Measurements from ENCODE around the gene ODC1. TPM values are rescaled to one million over a fixed set of nuclear protein-coding genes. Genes with fewer than 3 reads are reported as not detected.

The ODC1 gene
- total RNA-seq, 1 experiment from 2014 or later, result 62.3 TPM

DNA sequence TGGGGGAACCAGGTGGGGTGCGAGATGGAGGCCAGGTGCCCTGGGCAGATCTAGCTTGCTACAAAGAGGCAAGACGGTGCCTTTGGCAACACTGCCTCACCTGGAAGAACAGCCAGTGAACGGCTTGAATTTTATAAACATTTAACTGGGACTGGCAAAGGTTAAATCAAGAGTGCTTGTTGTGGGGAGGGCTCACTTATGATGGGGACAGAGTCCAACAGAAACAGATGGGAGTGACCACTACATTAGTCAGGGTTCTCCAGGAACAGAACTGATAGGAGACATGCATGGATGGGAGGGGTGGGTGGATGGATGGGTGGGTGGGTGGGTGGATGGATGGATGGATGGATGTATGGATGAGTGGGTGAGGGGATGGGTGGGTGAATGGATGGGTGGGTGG is 19.2 kb downstream of the ODC1 start:
- in situ Hi-C loops (cut with HindIII; ENCODE audit: low pct_unique_long_range_greater_than_20kb, low sequenced_read_pairs), result no loop called here
- DNase-seq (ENCODE audit: low read depth, low spot score), result no peak

DNA sequence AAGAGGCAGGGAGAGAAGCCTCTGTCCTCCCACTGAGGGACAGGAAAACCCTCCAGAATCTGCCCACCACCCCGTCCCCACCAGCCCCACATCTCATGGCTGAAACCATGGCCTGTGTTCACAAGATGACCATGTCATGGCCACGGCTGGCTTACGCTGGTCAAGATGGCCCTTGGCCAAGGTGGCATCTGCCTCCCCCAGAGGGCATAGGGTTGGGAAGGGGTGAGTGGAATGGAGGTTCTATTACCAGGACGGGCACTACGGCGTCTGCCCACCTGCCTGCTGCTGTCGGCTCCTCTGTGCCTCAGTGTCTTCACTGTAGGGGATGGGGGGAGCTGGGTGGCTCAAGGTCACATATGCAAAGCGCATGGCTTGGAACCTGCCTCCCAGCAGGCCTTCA is 19.8 kb downstream of the ODC1 start:
- DNase-seq (ENCODE audit: low read depth, low spot score), result no peak
- in situ Hi-C loops (cut with HindIII; ENCODE audit: low pct_unique_long_range_greater_than_20kb, low sequenced_read_pairs), result no loop called here

- DNase-seq (ENCODE audit: low read depth, low spot score), result no peak
- in situ Hi-C loops (cut with HindIII; ENCODE audit: low pct_unique_long_range_greater_than_20kb, low sequenced_read_pairs), result no loop called here
These were observed 20.5 kb downstream of the ODC1 start for GRCh38 chr2:10427618-10427949.

GRCh38 chr2:10426726-10427617 is 21.2 kb downstream of the ODC1 start:
- DNase-seq (ENCODE audit: low read depth, low spot score), result no peak
- in situ Hi-C loops (cut with HindIII; ENCODE audit: low pct_unique_long_range_greater_than_20kb, low sequenced_read_pairs), result no loop called here

GRCh38 chr2:10425699-10426098 is 22.4 kb downstream of the ODC1 start:
- DNase-seq (ENCODE audit: low read depth, low spot score), result no peak
- in situ Hi-C loops (cut with HindIII; ENCODE audit: low pct_unique_long_range_greater_than_20kb, low sequenced_read_pairs), result no loop called here

- no peak for DNase-seq (ENCODE audit: low read depth, low spot score)
- in situ Hi-C loops (cut with HindIII; ENCODE audit: low pct_unique_long_range_greater_than_20kb, low sequenced_read_pairs), result no loop called here
These were observed 23.1 kb downstream of the ODC1 start for GRCh38 chr2:10424916-10425505.

DNA sequence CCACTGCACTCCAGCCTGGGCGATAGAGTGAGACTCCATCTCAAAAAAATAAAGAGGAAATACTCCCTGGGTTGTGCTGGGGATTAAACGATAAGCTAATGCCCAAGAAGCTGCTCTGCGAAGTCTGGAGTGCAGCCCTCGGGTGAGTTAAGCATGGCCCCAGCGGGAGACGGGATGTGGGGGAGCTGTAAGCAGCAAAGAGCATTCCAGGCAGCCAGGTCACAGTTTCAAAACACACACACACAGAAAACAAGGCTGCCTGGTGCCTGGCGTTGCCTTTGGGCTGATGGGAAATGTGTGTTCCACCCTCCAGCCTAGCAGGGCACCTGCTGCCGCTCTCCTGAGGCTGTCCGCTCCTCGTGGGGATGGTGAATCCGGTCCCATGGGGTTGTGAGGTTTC is 24.1 kb downstream of the ODC1 start:
- no peak for DNase-seq (ENCODE audit: low read depth, low spot score)
- in situ Hi-C loops (cut with HindIII; ENCODE audit: low pct_unique_long_range_greater_than_20kb, low sequenced_read_pairs), result no loop called here

DNA sequence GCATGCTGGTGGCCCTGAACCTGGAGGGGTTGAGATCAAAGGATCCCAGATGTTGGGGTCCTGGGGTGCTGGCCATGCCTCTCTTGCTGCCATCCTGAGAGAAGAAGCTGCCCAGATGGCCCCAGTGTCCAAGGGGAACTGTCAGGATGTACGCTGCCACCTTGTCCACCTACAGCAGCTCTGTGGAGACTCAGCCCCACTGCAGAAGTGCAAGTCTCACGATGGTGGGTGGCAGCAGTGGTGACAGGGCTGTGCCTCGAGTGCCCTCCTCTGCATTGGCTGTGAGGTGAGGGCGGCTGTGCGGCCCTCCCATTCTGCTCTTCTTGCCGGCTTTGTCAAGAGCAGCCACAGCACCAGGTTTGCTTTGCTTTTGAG is 24.7 kb downstream of the ODC1 start:
- in situ Hi-C loops (cut with HindIII; ENCODE audit: low pct_unique_long_range_greater_than_20kb, low sequenced_read_pairs), result no loop called here

DNA sequence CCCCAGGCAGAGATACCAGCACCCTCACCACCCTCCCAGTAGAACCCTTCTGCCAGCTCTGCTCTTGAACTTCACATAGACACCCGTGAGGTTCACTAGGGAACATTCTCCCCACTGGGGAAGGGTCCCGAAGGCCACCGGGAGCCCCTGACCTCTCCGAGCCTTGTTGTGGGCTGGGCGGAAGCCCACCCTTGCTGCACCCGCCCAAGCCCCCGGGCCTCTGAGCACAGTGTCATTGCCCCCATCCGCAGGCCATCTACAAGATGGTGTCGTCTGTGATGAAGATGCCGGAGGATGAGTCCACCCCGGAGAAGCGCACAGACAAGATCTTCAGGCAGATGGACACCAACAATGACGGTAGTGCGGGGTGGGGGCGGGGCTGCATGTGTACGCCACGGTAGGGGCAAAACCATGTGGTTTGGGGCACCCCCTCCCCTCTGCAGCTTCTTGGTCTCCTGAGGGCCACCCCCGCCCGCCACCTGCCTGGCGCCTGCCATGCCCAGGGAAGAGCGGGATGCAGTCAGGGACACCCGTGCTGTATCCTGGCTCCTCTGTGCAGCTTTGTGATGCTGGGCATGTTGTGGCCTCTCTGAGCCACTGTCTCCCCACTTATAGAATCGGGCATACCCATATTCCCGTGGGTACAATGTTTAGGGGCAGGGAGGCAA is 25.3 kb downstream of the ODC1 start:
- in situ Hi-C loops (cut with HindIII; ENCODE audit: low pct_unique_long_range_greater_than_20kb, low sequenced_read_pairs), result no loop called here
- DNase-seq (ENCODE audit: low read depth, low spot score), result no peak

More for the DNA sequence above, 24.7 kb downstream of the ODC1 start:
- DNase-seq (ENCODE audit: low read depth, low spot score), result no peak

DNA sequence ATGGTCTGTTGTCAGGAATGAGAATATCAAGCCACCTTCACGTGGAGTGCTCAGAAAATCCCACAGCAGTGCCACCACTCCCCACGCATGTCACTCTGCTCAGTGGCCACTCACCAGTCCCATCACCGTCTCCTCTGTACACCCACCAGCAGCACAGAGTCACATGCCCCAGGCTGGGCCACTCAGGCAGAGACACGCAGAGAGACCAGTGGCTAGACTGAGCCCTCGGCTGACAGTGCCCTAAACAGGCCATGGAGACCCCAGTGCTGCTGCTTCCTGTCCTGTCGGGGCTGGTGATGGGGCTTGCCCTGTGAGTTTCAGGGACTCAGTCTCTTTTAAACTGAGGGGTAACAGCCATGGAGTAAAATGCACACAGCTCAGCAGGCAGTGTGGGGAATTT is 25.9 kb downstream of the ODC1 start:
- in situ Hi-C loops (cut with HindIII; ENCODE audit: low pct_unique_long_range_greater_than_20kb, low sequenced_read_pairs), result no loop called here
- no peak for DNase-seq (ENCODE audit: low read depth, low spot score)

- in situ Hi-C loops (cut with HindIII; ENCODE audit: low pct_unique_long_range_greater_than_20kb, low sequenced_read_pairs), result no loop called here
- no peak for DNase-seq (ENCODE audit: low read depth, low spot score)
These were observed 28.4 kb downstream of the ODC1 start for GRCh38 chr2:10419553-10420257.

DNA sequence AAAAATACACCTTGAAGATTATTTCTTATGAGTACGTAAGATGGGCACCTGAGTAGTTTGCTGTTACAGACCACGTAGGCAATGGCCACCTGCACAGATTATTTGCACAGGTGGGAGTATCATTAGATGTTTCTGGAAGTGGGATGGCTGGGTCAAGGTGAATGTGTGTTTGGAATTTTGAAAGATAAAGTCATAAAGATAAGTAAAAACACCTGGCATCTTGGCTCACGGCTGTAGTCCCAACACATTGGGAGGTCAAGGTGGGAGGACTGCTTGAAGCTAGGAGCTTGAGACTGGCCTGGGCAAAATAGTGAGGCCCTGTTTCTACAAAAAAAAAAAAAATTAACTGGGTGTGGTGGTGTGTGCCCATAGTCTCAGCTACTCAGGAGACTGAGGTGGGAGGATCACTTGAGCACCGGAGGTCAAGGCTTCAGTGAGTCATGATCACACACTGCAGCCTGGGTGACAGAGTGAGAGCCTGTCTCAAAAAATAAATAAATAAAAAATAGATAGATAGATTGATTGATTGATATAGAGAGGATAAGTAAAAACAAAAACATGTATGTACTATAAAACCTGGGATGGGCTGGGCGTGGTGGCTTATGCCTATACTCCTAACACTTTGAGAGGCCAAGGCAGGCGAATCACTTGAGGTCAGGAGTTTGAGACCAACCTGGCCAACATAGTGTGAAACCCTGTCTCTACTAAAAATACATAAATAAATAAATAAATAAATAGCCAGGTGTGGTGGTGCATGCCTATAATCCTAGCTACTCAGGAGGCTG is 30.4 kb downstream of the ODC1 start:
- no peak for DNase-seq (ENCODE audit: low read depth, low spot score)
- in situ Hi-C loops (cut with HindIII; ENCODE audit: low pct_unique_long_range_greater_than_20kb, low sequenced_read_pairs), result no loop called here

DNA sequence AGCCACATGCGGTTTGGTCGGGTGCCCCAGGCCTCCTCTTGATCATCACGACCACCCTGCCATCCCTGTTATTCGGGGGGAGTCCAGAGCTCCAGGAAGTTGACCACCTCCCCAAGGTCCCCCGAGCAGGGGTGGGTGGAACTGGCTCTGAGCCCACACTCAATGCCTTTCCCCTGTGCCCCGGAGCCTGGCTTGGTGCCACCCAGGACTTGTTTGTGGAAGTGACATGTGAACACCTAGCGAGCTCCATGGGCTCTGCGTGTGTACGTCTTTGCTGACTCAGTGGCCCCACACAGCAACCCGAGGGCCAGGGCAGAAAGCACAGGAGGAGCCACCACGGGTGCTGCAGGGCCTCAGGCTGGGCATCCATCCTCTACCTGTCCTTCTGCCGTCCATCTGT is 32.5 kb downstream of the ODC1 start:
- DNase-seq (ENCODE audit: low read depth, low spot score), result no peak
- in situ Hi-C loops (cut with HindIII; ENCODE audit: low pct_unique_long_range_greater_than_20kb, low sequenced_read_pairs), result no loop called here

DNA sequence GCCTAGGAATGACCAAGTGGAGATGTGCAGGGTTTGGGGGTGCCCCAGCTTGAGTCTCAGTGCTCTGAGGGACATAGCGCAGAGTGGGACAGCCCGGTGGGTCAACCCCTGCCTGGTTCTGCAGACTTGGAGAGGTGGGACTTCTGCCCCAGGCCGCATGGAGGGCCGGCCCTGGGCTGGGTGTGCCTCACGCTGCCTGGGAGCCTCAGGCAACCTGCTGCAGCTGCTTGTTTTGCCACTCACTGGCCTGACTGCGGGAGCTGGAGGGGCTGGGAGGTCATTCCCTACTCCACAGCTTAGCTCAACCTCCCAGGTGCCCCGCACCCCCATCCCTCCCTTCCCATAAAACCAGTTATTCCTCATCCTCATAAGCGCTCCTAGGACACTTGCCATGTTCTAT is 33.1 kb downstream of the ODC1 start:
- in situ Hi-C loops (cut with HindIII; ENCODE audit: low pct_unique_long_range_greater_than_20kb, low sequenced_read_pairs), result no loop called here

DNA sequence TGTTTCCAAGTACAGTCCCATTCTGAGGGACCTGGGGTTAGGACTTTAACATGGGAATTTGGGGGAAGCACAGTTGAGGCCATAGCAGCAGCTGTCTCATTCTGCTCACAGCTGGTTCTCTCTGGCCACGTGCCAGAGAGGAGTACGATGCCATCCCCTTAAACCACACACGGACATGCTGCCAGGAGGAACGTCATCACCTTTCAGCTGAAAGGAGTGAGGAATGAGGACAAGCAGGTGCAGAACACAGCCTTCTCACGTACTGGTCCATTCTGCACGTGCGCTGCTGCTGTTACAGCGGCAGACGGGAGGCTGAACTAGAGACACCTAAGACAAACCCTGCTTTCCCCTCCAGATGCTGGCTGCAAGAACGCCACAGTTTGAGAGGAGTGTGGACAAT is 33.5 kb downstream of the ODC1 start:
- no peak for DNase-seq (ENCODE audit: low read depth, low spot score)
- in situ Hi-C loops (cut with HindIII; ENCODE audit: low pct_unique_long_range_greater_than_20kb, low sequenced_read_pairs), result no loop called here

More for the DNA sequence above, 33.1 kb downstream of the ODC1 start:
- no peak for DNase-seq (ENCODE audit: low read depth, low spot score)

DNA sequence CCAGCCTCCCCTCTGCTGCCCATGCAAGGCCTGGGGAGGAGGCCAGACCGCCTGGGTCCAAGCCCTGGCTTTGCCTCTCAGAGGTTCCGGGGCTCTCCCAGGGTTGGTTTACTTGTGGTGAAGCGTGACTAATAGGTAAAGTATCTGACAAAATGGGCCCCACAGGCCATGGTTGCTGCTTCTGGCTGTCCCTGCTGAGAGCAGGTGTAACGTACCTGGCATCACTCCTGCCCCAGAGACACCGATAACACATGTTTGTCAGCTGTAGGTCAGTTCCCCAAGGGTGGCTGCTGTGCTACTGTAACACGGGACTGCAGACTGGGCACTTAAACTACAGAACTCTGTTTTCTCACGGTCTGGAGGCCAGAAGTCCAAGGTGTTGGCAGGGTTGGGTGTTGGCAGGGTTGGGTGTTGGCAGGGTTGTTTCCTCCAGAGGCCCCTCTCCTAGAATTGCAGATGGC is 34.1 kb downstream of the ODC1 start:
- in situ Hi-C loops (cut with HindIII; ENCODE audit: low pct_unique_long_range_greater_than_20kb, low sequenced_read_pairs), result no loop called here
- no peak for DNase-seq (ENCODE audit: low read depth, low spot score)

DNA sequence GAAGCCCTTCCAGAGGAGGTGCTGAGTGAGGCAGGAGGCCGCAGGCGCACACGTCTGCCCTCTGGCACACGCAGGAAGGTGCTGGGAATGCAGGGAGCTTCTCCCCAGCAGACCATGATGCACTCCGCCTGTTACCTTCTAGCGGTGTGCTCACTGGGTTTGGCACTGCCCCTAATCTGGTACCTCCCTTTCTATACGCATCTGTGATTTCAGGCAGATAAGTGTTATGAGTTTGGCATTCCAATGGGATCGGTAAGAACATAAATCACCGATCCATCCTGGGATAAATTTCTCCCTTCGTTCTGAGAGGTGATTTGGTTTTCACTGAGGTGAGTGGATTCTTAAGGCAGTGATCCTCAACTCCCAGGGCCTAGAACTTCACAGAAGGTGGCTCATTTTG is 34.6 kb downstream of the ODC1 start:
- in situ Hi-C loops (cut with HindIII; ENCODE audit: low pct_unique_long_range_greater_than_20kb, low sequenced_read_pairs), result no loop called here
- no peak for DNase-seq (ENCODE audit: low read depth, low spot score)

Measured in SK-MEL-5 (cell line).